Fibroblast of villous mesenchyme (primary cell): Measurements from ENCODE around the gene TCF7L1. TPM values are rescaled to one million over a fixed set of nuclear protein-coding genes. Genes with fewer than 3 reads are reported as not detected.

Experiments
- DNase-seq: peaks from one replicate; pipeline ENCODE4 v3.0.0-alpha.2; 2010; ENCODE audit warnings: low read depth
- H3K4me3 ChIP-seq: 2 replicates; pipeline ENCODE4 v1.5.1; 2011; ENCODE audit warnings: low read depth, mild to moderate bottlenecking, low read length
- CTCF ChIP-seq: IDR thresholded peaks from 2 replicates; pipeline ENCODE4 v1.5.1; 2012; ENCODE audit warnings: low read depth, mild to moderate bottlenecking, low read length; ENCODE audit not compliant: insufficient read depth
- total RNA-seq: library from RNA; depleted of rRNA; stranded (reverse); fragments of >200 nt; gene quantifications from 2 replicates; pipeline ENCODE4 v1.2.3, GENCODE V29; 2012

Gene TCF7L1
- total RNA-seq, 1 donor = 4.3 TPM

- no peak for DNase-seq
These were observed 47.3 kb downstream of the TCF7L1 start for GRCh38 chr2:85180322-85181133.

GRCh38 chr2:85181134-85181631 lies 48.0 kb downstream of the TCF7L1 start:
- no peak for DNase-seq
- H3K4me3 ChIP-seq = no peak overlapping the region
- TF ChIP-seq CTCF = no peak

More at GRCh38 chr2:85180322-85181133, 47.3 kb downstream of the TCF7L1 start:
- no peak for TF ChIP-seq CTCF
- H3K4me3 ChIP-seq = no peak overlapping the region

GRCh38 chr2:85181844-85182456 lies 48.8 kb downstream of the TCF7L1 start:
- TF ChIP-seq CTCF = no peak
- no peak for DNase-seq
- no peak overlapping the region for H3K4me3 ChIP-seq

GRCh38 chr2:85183076-85183475 lies 49.9 kb downstream of the TCF7L1 start:
- H3K4me3 ChIP-seq = no peak overlapping the region
- no peak for TF ChIP-seq CTCF
- DNase-seq = no peak

- TF ChIP-seq CTCF = no peak
- DNase-seq = no peak
- no peak overlapping the region for H3K4me3 ChIP-seq
These were observed 50.3 kb downstream of the TCF7L1 start for GRCh38 chr2:85183479-85183878.

GRCh38 chr2:85184231-85184630 lies 51.0 kb downstream of the TCF7L1 start:
- no peak for DNase-seq
- H3K4me3 ChIP-seq = no peak overlapping the region
- no peak for TF ChIP-seq CTCF
